HUES64 (cell line): ENCODE data around the gene TDP1.

Experiments
- H3K27ac ChIP-seq: 2 replicates; pipeline ENCODE4 v1.7.0; 2013; ENCODE audit warnings: low read depth, low read length, inconsistent platforms
- H3K27me3 ChIP-seq: 2 replicates; pipeline ENCODE4 v1.6.1; 2013; ENCODE audit warnings: mild to moderate bottlenecking, low read length; ENCODE audit not compliant: insufficient read depth
- H3K36me3 ChIP-seq: 2 replicates; pipeline ENCODE4 v1.6.1; 2013; ENCODE audit warnings: mild to moderate bottlenecking, low read length; ENCODE audit not compliant: insufficient read depth
- H3K4me1 ChIP-seq: 2 replicates; pipeline ENCODE4 v1.6.1; 2013; ENCODE audit warnings: mild to moderate bottlenecking, low read length, moderate library complexity; ENCODE audit not compliant: insufficient read depth
- H3K4me3 ChIP-seq: 2 replicates; pipeline ENCODE4 v1.5.1; 2013; ENCODE audit warnings: mild to moderate bottlenecking, low read length, moderate library complexity
- H3K9ac ChIP-seq: 2 replicates; pipeline ENCODE4 v1.6.1; 2013; ENCODE audit warnings: mild to moderate bottlenecking, low read depth, low read length
- H3K9me3 ChIP-seq: 2 replicates; pipeline ENCODE4 v1.6.1; 2013; ENCODE audit warnings: low read depth, low read length; ENCODE audit not compliant: insufficient read depth
- WGBS: fragments of 150-250, 120-280 bp; methylation state at CpG from one replicate; pipeline ENCODE4 v1.1.7; 2013; ENCODE audit warnings: missing lambda C conversion rate; 5-methylcytosine and 5-hydroxymethylcytosine counted together

The TDP1 gene

DNA sequence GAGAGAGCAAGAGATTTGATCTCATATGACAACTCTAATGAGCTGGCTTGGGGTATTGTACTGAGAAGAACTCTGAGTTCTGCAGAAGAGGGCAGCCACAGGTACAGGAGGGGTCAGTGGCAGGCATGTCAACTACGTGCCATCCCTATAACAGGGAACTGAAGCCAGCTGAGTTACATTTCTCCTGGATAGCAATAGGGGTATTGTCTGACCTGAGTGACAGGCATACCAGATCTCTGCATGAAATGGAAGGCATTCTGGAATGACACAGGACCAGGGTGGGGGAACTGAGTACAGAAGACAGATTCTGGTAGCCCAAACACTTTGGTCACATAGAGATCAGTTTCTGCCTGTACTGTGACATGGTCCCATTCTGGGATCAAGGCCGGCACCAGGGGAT lies 37.0 kb upstream of the TDP1 start:
- Histone ChIP-seq H3K9me3 (no peaks in the 10 kb centered on the region), H3K27me3 (no peaks in the 10 kb centered on the region), H3K4me3 (no peak overlapping the region), H3K36me3 (no peaks in the 10 kb centered on the region), H3K9ac (no peak overlapping the region), H3K27ac (no peak overlapping the region), H3K4me1 (no peaks in the 10 kb centered on the region)
- WGBS, result 88% methylated on average over 2 of the region's 2 CpGs

DNA sequence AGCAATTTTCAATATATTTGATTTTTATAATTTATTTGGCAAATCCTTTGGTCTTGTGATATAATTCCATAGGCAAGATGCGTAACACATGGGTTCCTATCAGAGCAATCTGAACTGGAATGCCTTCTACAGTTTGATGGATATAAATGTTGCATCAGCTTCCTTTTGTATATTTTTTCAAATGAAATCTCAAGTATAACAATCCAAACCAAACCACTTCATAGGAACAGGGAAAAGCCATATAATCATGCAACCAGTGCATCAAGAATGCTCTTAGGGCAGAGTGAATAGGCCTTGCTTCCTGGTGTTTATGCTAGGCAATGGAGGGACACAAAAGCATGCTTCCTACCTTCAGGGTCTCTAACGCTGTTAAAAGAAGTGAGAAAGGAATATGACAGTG lies 35.7 kb upstream of the TDP1 start:
- 96% methylated on average over 2 of the region's 2 CpGs for WGBS
- Histone ChIP-seq H3K4me3 (no peak overlapping the region), H3K9ac (no peak overlapping the region), H3K27me3 (no peaks in the 10 kb centered on the region), H3K4me1 (no peaks in the 10 kb centered on the region), H3K27ac (no peak overlapping the region), H3K9me3 (no peaks in the 10 kb centered on the region), H3K36me3 (peaks cover 6% of the 10 kb centered on the region; the same call in 1 of the 2 replicates)

DNA sequence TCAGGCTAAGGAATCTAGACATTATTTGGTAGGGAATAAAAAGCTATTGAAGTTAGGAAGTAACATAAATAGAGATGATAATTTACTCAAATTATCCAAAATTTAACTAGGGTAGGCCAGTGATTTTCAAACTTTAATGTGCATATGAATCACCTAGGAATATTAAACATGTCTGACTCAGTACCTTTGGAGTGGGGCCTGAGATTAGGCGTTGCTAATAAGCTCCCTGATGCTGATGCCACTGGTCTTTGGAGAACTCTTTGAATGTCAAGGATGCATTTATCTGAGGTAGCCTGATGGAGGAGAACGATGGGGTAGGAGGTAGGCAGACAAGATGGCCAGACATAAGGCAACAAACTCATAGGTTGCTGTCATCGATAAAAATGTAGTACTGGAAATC lies 34.4 kb upstream of the TDP1 start:
- no peaks in the 10 kb centered on the region for H3K4me1 ChIP-seq
- peaks cover 6% of the 10 kb centered on the region; the same call in 1 of the 2 replicates for H3K36me3 ChIP-seq
- no peaks in the 10 kb centered on the region for H3K9me3 ChIP-seq
- H3K4me3 ChIP-seq, result no peak overlapping the region
- no peak overlapping the region for H3K9ac ChIP-seq
- H3K27me3 ChIP-seq, result no peaks in the 10 kb centered on the region
- 89% methylated on average over 3 of the region's 3 CpGs for WGBS
- H3K27ac ChIP-seq, result no peak overlapping the region

- peaks cover 6% of the 10 kb centered on the region; the same call in 1 of the 2 replicates for H3K36me3 ChIP-seq
- no peaks in the 10 kb centered on the region for H3K4me1 ChIP-seq
- H3K4me3 ChIP-seq, result no peak overlapping the region
- H3K9me3 ChIP-seq, result no peaks in the 10 kb centered on the region
- H3K9ac ChIP-seq, result no peak overlapping the region
- WGBS, result 98% methylated on average over 5 of the region's 6 CpGs
- no peak overlapping the region for H3K27ac ChIP-seq
- no peaks in the 10 kb centered on the region for H3K27me3 ChIP-seq
These were observed 33.5 kb upstream of the TDP1 start for GRCh38 chr14:89922031-89922907.

DNA sequence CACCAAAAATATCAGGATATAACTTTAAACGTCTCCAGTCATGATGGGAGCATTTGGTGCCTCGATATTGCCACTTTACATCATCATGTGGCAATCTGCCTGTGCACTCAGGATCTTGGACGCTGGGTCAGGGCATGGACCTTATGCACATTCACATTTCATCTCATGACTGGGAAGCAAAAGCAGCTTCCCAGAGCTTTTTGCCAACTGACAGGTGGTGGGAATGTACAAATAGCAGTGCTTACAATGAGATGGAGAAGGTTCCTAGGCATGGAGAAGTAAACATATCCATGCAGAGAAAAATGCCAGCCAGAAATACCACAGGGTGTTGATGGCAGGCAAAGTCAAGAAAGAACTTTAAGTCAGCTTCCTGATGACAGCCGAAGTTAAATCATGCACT lies 31.5 kb upstream of the TDP1 start:
- peaks cover 6% of the 10 kb centered on the region; the same call in 1 of the 2 replicates for H3K36me3 ChIP-seq
- H3K9ac ChIP-seq, result no peak overlapping the region
- no peak overlapping the region for H3K27ac ChIP-seq
- 94% methylated on average over 4 of the region's 4 CpGs for WGBS
- no peaks in the 10 kb centered on the region for H3K4me1 ChIP-seq
- H3K4me3 ChIP-seq, result no peak overlapping the region
- no peaks in the 10 kb centered on the region for H3K27me3 ChIP-seq
- H3K9me3 ChIP-seq, result no peaks in the 10 kb centered on the region

DNA sequence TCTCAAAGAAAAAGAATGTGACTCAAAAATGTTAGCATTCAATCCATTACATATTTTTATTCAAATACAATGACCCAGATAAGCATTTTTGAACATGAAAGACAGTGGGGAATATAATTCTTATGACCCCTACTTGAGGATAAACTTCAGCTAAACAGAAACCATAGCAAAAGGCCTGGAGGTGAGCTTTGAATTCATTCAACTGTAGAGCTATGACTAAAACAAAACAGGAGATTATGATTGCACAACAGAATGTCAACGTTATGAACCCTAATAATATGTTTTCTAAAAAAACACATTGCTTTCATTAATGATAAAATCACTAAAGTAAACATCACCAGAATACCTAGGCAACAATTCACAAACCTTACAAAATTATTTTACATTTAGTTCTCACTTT lies 29.0 kb upstream of the TDP1 start:
- 93% methylated on average over 1 of the region's 1 CpG for WGBS
- no peak overlapping the region for H3K9ac ChIP-seq
- H3K4me3 ChIP-seq, result no peak overlapping the region
- H3K36me3 ChIP-seq, result peaks cover 18% of the 10 kb centered on the region; the same call in 1 of the 2 replicates
- H3K27ac ChIP-seq, result no peak overlapping the region
- H3K4me1 ChIP-seq, result no peaks in the 10 kb centered on the region
- H3K9me3 ChIP-seq, result no peaks in the 10 kb centered on the region
- no peaks in the 10 kb centered on the region for H3K27me3 ChIP-seq

GRCh38 chr14:89927186-89927865 lies 28.4 kb upstream of the TDP1 start:
- Histone ChIP-seq H3K4me3 (no peak overlapping the region), H3K9ac (no peak overlapping the region), H3K4me1 (no peaks in the 10 kb centered on the region), H3K27ac (no peak overlapping the region), H3K36me3 (peaks cover 20% of the 10 kb centered on the region; the same call in 1 of the 2 replicates), H3K27me3 (no peaks in the 10 kb centered on the region), H3K9me3 (no peaks in the 10 kb centered on the region)
- WGBS, result 96% methylated on average over 12 of the region's 13 CpGs

GRCh38 chr14:89933002-89933401 lies 22.7 kb upstream of the TDP1 start:
- Histone ChIP-seq H3K9ac (no peak overlapping the region), H3K9me3 (no peaks in the 10 kb centered on the region), H3K4me1 (no peaks in the 10 kb centered on the region), H3K27ac (no peak overlapping the region), H3K4me3 (no peak overlapping the region), H3K36me3 (0 out of 2 replicates have a peak, but pooled peaks cover 14% of the 10 kb centered on the region), H3K27me3 (no peaks in the 10 kb centered on the region)
- WGBS, result 85% methylated on average over 5 of the region's 6 CpGs

DNA sequence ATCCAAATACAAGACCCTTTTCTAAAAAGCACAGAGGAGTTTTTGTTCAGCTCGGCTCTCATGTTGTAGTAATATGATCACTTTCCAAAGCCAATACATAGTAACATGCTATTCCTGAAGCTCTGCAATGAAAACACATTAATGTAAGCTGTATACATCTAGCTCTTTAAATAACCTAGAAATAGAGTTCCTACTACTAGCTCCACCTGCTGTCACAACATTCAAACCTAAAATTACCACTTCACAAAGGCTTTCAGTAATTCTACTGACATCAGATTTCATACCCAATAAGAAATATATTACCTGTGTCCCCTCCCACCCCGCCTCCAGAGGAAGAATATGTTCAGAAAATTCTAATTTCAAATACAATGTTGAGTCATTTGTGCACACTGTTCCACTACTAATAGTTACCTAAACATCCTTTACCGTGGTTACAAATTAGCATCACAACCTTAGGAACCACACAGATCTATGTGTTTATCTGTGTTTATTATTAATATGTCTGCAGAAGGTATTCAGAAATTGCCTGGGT lies 19.0 kb upstream of the TDP1 start:
- no peak overlapping the region for H3K9ac ChIP-seq
- H3K36me3 ChIP-seq, result 0 out of 2 replicates have a peak, but pooled peaks cover 2% of the 10 kb centered on the region
- H3K4me1 ChIP-seq, result no peaks in the 10 kb centered on the region
- H3K9me3 ChIP-seq, result no peaks in the 10 kb centered on the region
- H3K27ac ChIP-seq, result no peak overlapping the region
- whole genome bisulfite sequencing, result 100% methylated on average over 1 of the region's 3 CpGs
- no peaks in the 10 kb centered on the region for H3K27me3 ChIP-seq
- H3K4me3 ChIP-seq, result no peak overlapping the region

DNA sequence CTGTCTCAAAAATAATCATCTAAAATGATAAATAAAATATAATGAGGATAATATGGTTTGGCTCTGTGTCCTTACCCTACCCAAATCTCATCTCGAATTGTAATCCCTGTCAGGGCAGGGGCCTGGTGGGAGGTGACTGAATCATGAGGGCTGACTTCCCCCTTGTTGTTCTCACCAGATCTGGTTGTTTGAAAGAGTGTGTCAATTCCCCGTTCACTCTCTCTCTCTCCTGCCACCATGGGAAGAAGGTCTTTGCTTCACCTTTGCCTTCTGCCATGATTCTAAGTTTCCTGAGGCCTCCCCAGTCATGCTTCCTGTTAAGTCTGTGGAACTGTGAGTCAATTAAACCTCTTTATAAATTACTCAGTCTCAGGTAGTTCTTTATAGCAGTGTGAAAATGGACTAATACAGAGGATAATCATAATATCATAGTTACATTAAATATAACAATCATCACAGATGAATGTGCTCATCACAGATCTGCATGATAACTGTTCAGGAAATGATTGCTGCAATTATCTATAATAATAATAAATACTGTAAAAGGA lies 13.8 kb upstream of the TDP1 start:
- Histone ChIP-seq H3K27ac (no peak overlapping the region), H3K9ac (no peak overlapping the region), H3K9me3 (no peaks in the 10 kb centered on the region), H3K27me3 (no peaks in the 10 kb centered on the region), H3K4me1 (no peaks in the 10 kb centered on the region), H3K36me3 (no peaks in the 10 kb centered on the region), H3K4me3 (no peak overlapping the region)
- 67% methylated on average over 1 of the region's 2 CpGs for WGBS

DNA sequence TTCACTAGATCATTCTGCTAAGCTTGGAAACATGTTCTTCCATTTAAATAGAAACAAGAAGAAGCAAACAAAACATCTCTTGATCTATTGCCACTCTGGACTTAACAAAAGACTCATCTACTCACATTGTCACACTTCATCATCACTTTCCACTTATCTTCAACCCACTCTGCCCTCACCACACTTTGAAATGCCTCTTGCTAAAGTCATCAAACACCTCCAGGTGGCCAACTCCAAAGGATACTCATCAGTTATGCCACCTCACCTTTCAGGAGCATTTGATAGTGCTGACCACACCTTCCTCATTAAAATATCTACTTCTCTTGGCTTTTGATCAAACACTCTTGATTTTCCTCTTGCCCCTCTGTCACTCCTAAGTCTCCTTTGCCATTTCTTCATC lies 8.4 kb upstream of the TDP1 start:
- Histone ChIP-seq H3K27ac (no peak overlapping the region), H3K9ac (no peak overlapping the region), H3K9me3 (no peaks in the 10 kb centered on the region), H3K36me3 (peaks cover 24% of the 10 kb centered on the region), H3K4me1 (no peaks in the 10 kb centered on the region), H3K27me3 (no peaks in the 10 kb centered on the region), H3K4me3 (no peak overlapping the region)
